HG02759 (cell line): ENCODE results near the gene MYH11.

Experiments
- ATAC-seq: cut with Tn5 transposase; IDR thresholded peaks from one replicate; pipeline ENCODE4 v1.9.1; 2021; ENCODE audit warnings: mild to moderate bottlenecking, moderate library complexity; ENCODE audit not compliant: unreplicated experiment

The MYH11 gene

DNA sequence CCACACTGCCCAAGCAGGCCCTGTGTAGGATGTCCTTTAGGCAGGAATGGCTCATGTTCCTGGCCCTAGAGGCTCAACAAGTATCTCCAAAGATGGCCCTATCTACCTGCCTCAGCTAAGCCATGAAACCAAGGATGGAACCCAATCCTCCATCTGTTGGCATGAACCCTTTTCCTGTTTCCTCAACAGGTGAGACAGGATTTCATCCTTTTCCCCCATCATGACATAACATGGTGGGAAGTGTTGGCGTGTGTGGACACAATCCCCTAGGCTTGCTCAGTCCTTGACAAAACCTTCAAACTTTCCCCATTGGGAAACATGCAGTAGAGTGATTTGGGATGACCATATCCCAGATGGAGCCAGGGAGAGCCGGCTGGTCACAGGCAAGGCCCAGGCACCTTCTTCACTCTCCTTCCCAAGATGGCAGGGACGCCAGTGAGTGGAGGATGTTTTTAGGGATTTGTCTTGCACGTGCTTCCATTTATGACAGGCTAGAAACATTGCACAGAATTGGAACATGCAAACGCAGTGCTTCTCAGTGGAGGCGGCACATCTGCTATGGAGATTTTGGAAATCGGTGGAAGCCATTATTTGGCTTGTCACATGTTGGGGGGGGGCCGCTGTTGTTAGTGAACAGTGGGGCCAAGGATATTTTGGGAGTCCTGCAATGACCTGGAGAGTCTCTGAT, 77.0 kb downstream of the MYH11 start:
- ATAC-seq: no peak

DNA sequence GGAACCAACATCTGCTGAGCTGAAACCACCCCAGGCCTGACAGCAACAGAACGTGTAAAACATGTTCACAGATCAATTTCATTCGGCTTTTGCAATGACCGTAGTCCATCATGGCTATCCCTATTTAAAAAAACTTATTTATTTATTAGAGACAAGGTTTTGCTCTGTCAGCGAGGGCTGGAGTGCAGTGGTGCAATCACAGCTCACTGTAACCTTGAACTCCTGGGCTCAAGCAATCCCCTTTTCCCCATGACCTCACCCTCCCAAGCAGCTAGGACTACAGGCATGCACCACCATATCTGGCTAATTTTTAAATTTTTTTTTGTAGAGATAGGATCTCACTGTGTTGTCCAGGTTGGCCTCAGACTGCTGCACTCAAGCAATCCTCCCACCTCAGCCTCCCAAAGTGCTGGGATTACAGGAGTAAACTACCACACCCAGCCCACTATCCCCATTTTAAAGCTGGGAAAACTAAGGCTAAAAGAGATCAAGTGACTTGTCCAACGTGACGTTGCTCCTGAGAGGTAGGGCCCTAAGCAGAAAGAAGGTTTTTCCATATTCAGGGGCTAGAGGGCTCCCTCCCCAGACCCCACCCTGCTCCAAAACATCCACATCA, 77.7 kb downstream of the MYH11 start:
- no peak for ATAC-seq

GRCh38 chr16:15778204-15778743, 78.6 kb downstream of the MYH11 start:
- ATAC-seq: no peak

DNA sequence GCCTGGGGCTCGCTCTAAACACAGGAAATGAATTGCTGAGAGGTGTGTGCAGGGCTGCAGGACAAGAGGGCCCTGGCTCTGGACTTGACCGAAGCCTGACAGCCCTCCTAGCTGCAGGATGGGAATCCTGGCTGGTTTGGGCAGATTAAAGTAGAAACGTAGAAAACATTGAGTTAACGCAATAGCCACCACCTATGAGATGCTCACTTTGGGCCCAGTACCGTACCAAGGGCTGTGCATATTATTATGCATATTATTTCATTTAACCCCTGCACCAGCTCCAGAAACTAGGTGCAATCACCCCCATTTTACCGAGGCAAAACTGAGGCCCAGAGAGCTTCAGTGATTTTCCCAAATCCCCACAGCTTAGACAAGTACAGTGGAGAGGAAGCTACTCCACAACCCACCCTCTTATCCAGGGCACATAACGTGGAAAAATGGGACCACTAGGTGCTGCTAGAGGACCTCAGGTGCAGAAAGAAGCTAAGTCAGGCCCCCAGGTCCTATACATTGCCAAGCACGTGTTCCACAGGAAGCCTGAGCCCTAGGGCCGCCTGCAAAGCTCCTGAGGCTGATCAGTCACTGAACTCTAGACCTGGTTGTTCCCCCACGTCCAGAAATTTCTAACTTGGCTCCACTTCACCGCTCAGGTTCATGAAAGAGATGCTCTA, 79.2 kb downstream of the MYH11 start:
- no peak for ATAC-seq

- no peak for ATAC-seq
These were observed 80.3 kb downstream of the MYH11 start for GRCh38 chr16:15776572-15776971.

DNA sequence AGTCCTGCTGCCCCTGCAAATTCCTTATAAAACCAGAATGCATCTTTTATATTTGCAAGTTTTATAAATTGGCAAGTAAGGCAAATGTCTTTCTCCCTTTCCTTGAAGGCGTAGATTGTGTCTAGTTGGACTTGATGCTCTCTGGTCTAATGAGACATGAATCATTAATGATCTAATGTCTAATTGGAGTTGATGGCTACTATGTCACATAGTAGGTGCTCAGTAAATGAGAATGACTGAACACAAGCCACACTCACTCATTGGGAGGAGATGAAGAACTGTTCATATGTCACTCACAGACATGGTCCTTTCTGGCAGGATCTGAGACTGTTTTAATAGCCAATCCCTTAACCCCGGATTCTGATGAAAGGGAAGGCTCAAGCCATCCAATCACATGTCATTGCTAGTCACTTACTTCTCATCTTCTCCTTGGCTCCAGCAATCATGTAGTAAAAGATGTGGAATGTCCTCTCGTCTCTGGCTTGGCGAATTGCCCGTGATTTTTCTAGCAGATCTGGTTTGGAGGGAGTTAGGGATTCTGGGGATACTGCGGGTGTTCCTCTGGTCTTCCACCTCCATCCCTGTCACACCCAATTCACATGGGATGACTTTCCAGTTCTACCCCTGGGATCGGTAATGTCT, 81.0 kb downstream of the MYH11 start:
- no peak for ATAC-seq

GRCh38 chr16:15775209-15775608, 81.6 kb downstream of the MYH11 start:
- ATAC-seq: no peak

DNA sequence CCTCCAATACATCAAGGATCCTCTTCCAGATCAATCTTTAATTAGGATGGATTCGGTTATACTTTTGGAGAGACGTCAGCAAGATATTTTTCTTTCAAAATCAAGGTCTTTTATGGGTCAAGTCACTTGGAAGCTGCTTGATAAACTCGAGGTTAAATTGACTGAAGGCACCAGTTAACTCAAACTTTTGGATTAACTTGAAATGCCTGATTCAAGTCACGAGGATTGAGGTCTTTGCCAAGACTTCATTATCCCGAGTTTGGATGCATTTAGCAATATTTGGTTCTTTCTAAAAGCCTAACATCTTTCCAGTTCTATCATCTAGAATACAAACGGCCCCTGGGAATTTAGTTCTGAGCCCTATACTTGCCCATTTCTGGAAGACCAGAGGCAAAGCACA, 82.9 kb downstream of the MYH11 start:
- ATAC-seq: no peak

DNA sequence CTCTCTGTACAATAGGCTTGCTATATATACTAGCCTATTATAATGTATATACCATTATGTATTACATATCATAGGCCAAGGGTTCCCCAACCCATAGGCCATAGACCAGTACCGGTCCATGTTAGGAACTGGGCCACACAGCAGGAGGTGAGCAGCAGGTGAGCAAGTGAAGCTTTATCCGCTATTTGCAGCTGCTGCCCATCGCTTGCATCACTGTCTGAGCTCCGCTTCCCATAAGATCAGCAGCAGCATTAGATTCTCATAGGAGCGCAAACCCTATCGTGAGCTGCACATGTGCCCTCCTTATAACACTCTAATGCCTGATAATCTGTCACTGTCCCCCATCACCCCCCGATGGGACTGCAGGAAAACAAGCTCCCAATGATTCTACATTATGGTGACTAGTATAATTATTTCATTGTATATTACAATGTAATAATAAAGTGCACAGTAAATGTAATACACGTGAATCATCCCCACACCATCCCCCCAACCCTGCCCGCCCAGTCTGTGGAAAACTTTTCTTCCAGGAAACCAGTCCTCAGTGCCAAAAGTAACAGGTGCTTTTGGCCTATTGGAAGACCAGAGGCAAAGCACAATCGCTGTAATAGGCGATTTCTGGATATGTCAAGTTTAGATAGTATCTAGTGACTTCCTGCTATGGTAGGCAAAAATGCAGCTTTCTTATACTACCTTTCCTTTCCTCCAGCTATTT, 84.1 kb downstream of the MYH11 start:
- no peak for ATAC-seq

DNA sequence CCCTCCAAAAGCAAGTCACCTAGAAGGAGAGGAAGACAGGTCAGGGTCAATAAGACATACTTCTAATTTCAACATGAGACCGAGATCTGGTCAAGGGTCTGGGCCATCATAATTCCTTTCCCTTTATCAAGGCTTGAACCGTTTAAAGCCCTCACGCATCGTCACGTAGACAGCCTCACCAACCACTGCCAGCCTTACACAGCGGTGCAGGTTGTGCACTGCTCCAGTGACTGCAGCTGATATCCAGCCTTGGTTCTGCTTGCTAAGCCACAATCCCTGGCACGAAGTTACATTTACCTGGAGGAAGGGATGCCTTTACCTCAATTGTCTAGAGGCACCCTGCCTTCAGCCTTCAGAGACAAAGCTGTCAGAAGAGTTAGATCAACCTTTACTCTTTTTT, 85.1 kb downstream of the MYH11 start:
- no peak for ATAC-seq

DNA sequence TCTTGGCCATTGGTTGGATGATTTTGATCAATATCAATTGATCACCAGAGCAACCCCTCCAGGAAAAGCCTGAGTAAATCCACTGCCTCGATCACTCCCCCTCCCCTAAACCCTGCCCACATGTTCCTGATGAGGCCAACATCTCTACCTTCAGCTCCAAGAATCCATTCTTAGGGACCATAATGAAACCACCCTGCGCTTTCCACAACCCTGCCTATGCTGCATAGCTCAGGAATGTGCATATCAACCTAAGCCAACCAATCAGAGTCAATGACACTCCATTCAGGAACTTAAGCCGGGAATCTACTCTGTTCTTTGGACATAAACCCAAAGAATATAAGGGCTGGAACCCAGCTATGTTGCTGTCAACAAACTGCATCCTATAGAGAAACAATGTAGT, 86.3 kb downstream of the MYH11 start:
- no peak for ATAC-seq

- ATAC-seq: no peak
These were observed 86.7 kb downstream of the MYH11 start for GRCh38 chr16:15770107-15770506.

DNA sequence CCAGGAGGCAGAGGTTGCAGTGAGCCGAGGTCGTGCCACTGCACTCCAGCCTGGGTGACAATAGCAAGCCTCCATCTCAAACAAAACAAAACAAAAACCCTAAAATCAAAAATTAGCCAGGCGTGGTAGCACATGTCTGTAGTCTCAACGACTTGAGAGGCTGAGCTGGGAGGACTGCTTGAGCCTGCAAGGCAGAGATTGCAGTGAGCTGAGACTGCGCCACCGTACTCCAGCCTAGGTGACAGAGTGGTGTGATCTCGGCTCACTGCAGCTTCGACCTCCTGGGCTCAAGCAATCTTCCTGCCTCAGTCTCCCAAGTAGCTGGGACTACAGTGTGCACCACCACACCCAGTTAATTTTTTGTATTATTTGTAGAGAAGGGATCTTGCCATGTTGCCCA, 87.6 kb downstream of the MYH11 start:
- ATAC-seq: no peak

- ATAC-seq: no peak
These were observed 88.6 kb downstream of the MYH11 start for GRCh38 chr16:15768201-15768600.

- no peak for ATAC-seq
These were observed 89.9 kb downstream of the MYH11 start for GRCh38 chr16:15766918-15767317.

GRCh38 chr16:15765880-15766279, 90.9 kb downstream of the MYH11 start:
- ATAC-seq: peak; percentile 75

DNA sequence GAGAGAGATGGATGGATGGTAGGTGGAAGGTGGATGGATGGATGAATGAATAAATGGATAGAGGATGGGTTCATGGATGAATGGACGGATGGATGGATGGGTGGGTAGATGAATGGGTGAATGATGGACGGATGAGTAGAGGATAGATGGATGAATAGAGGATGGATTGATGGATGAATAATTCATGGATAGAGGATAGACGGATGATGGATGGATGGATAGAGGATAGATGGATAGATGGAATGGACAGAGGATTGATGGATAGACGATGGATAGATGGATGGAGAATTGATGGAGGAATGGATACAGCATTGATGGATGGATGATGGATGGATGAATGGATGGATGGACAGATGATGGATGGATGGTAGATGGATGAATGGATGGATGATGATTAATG, 91.7 kb downstream of the MYH11 start:
- no peak for ATAC-seq

GRCh38 chr16:15764112-15764511, 92.7 kb downstream of the MYH11 start:
- no peak for ATAC-seq

GRCh38 chr16:15760129-15760528, 96.7 kb downstream of the MYH11 start:
- no peak for ATAC-seq

GRCh38 chr16:15759070-15759469, 97.8 kb downstream of the MYH11 start:
- no peak for ATAC-seq
